MM.1S (cell line): ENCODE results near the gene CKM.

Experiments
- CTCF ChIP-seq: fragments of 300-600 bp; sonication (generic); IDR thresholded peaks from 2 replicates; pipeline ENCODE4 v1.5.1; 2016; ENCODE audit warnings: antibody characterized with exemption, low read length, mixed read lengths
- EZH2 ChIP-seq: fragments of 300-600 bp; sonication (generic); optimal IDR thresholded peaks from 2 replicates; pipeline ENCODE3; 2017; ENCODE audit warnings: low read depth, mild to moderate bottlenecking, antibody characterized with exemption, low read length, mixed read lengths

- TF ChIP-seq CTCF (no peak), EZH2 (no peak)
Observed at GRCh38 chr19:45352471-45352870, 29.8 kb upstream of the CKM start.
